ENCODE results near the gene FAM184A.

The FAM184A gene

GRCh38 chr6:119037941-119038623 lies 40.4 kb downstream of the FAM184A start:
- H3K4me3 ChIP-seq (ENCODE audit: low read depth, low read length), result no peak overlapping the region
- POLR2A ChIA-PET, result no interaction called here
- DNase-seq (ENCODE audit: low read depth, low spot score), result no peak
- TF ChIP-seq CTCF (IDR thresholded peaks at IDR 0.05; ENCODE audit: insufficient read depth, low read length, missing control alignments), result no peak
- CTCF ChIA-PET, result no interaction called here

GRCh38 chr6:119037264-119037663 lies 41.2 kb downstream of the FAM184A start:
- no peak for DNase-seq (ENCODE audit: low read depth, low spot score)
- CTCF ChIA-PET, result no interaction called here
- no peak for TF ChIP-seq CTCF (IDR thresholded peaks at IDR 0.05; ENCODE audit: insufficient read depth, low read length, missing control alignments)
- POLR2A ChIA-PET, result no interaction called here
- H3K4me3 ChIP-seq (ENCODE audit: low read depth, low read length), result no peak overlapping the region

- DNase-seq (ENCODE audit: low read depth, low spot score), result no peak
- CTCF ChIA-PET, result no interaction called here
- no peak for TF ChIP-seq CTCF (IDR thresholded peaks at IDR 0.05; ENCODE audit: insufficient read depth, low read length, missing control alignments)
- H3K4me3 ChIP-seq (ENCODE audit: low read depth, low read length), result no peak overlapping the region
- POLR2A ChIA-PET, result no interaction called here
These were observed 42.4 kb downstream of the FAM184A start for GRCh38 chr6:119036081-119036480.

- H3K4me3 ChIP-seq (ENCODE audit: low read depth, low read length), result no peak overlapping the region
- ChIA-PET POLR2A (no interaction called here), CTCF (no interaction called here)
- DNase-seq (ENCODE audit: low read depth, low spot score), result no peak
- TF ChIP-seq CTCF (IDR thresholded peaks at IDR 0.05; ENCODE audit: insufficient read depth, low read length, missing control alignments), result no peak
These were observed 43.0 kb downstream of the FAM184A start for GRCh38 chr6:119035459-119035858.

- DNase-seq (ENCODE audit: low read depth, low spot score), result no peak
- no peak overlapping the region for H3K4me3 ChIP-seq (ENCODE audit: low read depth, low read length)
- TF ChIP-seq CTCF (IDR thresholded peaks at IDR 0.05; ENCODE audit: insufficient read depth, low read length, missing control alignments), result no peak
- CTCF ChIA-PET, result no interaction called here
- POLR2A ChIA-PET, result no interaction called here
These were observed 43.5 kb downstream of the FAM184A start for GRCh38 chr6:119034827-119035458.

- no peak for DNase-seq (ENCODE audit: low read depth, low spot score)
- no peak for TF ChIP-seq CTCF (IDR thresholded peaks at IDR 0.05; ENCODE audit: insufficient read depth, low read length, missing control alignments)
- H3K4me3 ChIP-seq (ENCODE audit: low read depth, low read length), result no peak overlapping the region
- CTCF ChIA-PET, result no interaction called here
- POLR2A ChIA-PET, result no interaction called here
These were observed 46.0 kb downstream of the FAM184A start for GRCh38 chr6:119032428-119032827.

Data from AG04449 (cell line).